Measurements from ENCODE around the gene EXPH5. TPM values are rescaled to one million over a fixed set of nuclear protein-coding genes. Genes with fewer than 3 reads are reported as not detected.

The EXPH5 gene
- polyA plus RNA-seq, 1 donor (not counting 4 experiments of a cell fraction or from before 2014, with no cell fraction given), result 11.7 TPM

DNA sequence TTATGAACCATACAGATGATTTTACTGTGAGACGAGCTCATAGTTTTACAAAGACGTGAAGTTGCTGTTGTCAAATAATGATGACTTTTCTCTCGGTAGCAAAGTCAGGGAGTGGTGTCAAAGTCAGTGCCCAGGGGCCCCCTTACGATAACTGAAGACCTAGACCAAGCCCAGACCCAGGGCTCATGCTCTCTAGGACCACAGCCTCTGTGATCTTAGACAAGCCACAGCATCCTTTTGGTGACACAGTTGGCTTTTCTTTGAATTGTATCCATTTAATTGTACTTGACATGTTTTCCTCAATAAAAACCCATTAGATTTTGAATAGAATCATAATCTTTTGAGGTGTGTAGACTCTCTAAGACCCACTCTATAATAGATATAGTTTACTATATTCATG, 77.4 kb downstream of the EXPH5 start:
- FAIRE-seq (no peak), DNase-seq (ENCODE audit: low read depth, low spot score) (no peak)
- no peak overlapping the region for H3K4me2 ChIP-seq (ENCODE audit: control insufficient read depth, extremely low read depth, insufficient read depth, low read depth, low read length)
- H2AFZ ChIP-seq (ENCODE audit: control insufficient read depth, low read length), result no peak overlapping the region
- H3K9me3 ChIP-seq (ENCODE audit: control insufficient read depth, low read depth, low read length), result no peaks in the 10 kb centered on the region
- no peaks in the 10 kb centered on the region for H3K9me1 ChIP-seq (ENCODE audit: control insufficient read depth, extremely low read depth, insufficient read depth, low read length)
- peaks cover 21% of the 10 kb centered on the region for H3K4me1 ChIP-seq (ENCODE audit: control insufficient read depth, extremely low read depth, insufficient read depth, low read length)
- dilution Hi-C loops (cut with MboI; ENCODE audit: extremely low pct_ligation_motif_present, low sequenced_read_pairs), result no loop called here
- TF ChIP-seq, protein P1, sequence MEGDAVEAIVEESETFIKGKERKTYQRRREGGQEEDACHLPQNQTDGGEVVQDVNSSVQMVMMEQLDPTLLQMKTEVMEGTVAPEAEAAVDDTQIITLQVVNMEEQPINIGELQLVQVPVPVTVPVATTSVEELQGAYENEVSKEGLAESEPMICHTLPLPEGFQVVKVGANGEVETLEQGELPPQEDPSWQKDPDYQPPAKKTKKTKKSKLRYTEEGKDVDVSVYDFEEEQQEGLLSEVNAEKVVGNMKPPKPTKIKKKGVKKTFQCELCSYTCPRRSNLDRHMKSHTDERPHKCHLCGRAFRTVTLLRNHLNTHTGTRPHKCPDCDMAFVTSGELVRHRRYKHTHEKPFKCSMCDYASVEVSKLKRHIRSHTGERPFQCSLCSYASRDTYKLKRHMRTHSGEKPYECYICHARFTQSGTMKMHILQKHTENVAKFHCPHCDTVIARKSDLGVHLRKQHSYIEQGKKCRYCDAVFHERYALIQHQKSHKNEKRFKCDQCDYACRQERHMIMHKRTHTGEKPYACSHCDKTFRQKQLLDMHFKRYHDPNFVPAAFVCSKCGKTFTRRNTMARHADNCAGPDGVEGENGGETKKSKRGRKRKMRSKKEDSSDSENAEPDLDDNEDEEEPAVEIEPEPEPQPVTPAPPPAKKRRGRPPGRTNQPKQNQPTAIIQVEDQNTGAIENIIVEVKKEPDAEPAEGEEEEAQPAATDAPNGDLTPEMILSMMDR (optimal IDR thresholded peaks at IDR 0.05 in 1 of 3, IDR thresholded peaks at IDR 0.05 in 1 of 3, conservative IDR thresholded peaks at IDR 0.05 in 1 of 3; ENCODE audit: extremely low read depth in 1 of 3, insufficient read depth in 2 of 3, low read length in 3 of 3), result no peak
- TF ChIP-seq EZH2 (IDR thresholded peaks at IDR 0.05; ENCODE audit: low read length), result no peak
- no peaks in the 10 kb centered on the region for H3K79me2 ChIP-seq (ENCODE audit: control insufficient read depth, insufficient read depth, low read length)
- H3K36me3 ChIP-seq (ENCODE audit: control insufficient read depth in 2 of 2, extremely low read depth in 1 of 2, insufficient read depth in 2 of 2, low read length in 2 of 2), result peaks cover 20 to 21% of the 10 kb centered on the region in 2 experiments
- no peak overlapping the region for H3K4me3 ChIP-seq (ENCODE audit: control insufficient read depth in 2 of 3, extremely low read depth in 1 of 3, insufficient read depth in 2 of 3, low read depth in 1 of 3, low read length in 3 of 3)
- no peak overlapping the region for H3K27ac ChIP-seq (ENCODE audit: control insufficient read depth, insufficient read depth, low read length)
- H4K20me1 ChIP-seq (ENCODE audit: control insufficient read depth, extremely low read depth, insufficient read depth, low read length), result no peaks in the 10 kb centered on the region
- no peak overlapping the region for H3K9ac ChIP-seq (ENCODE audit: control insufficient read depth, extremely low read depth, insufficient read depth, low read length)
- H3K27me3 ChIP-seq (ENCODE audit: control insufficient read depth, extremely low read depth, insufficient read depth, low read length), result no peaks in the 10 kb centered on the region

DNA sequence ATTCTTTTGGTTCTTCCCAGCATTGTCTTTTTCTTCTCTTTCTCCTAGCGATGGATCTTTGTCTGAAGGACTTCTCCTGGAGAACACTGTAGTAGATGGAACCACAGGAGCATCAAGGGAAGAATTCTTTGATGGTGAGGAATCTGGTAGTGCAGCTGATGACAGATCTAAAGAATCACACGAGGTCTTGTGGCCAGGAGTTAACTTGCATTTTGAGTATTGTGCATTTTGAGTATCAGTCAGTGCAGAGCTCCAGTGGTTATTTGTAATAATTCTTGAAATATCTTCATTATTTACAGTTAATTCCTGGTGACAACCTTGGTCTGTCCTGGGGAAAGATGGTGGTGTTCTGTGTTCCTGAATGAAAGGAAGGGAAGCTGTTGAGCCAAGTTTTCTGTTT, 80.9 kb downstream of the EXPH5 start:
- TF ChIP-seq EZH2 (IDR thresholded peaks at IDR 0.05; ENCODE audit: low read length), result no peak
- TF ChIP-seq, protein P1 (optimal IDR thresholded peaks at IDR 0.05 in 1 of 3, IDR thresholded peaks at IDR 0.05 in 1 of 3, conservative IDR thresholded peaks at IDR 0.05 in 1 of 3; ENCODE audit: extremely low read depth in 1 of 3, insufficient read depth in 2 of 3, low read length in 3 of 3), result no peak
- H3K27ac ChIP-seq (ENCODE audit: control insufficient read depth, insufficient read depth, low read length), result no peak overlapping the region
- H3K4me2 ChIP-seq (ENCODE audit: control insufficient read depth, extremely low read depth, insufficient read depth, low read depth, low read length), result peak overlapping the region; percentile 24
- H4K20me1 ChIP-seq (ENCODE audit: control insufficient read depth, extremely low read depth, insufficient read depth, low read length), result no peaks in the 10 kb centered on the region
- no peaks in the 10 kb centered on the region for H3K9me3 ChIP-seq (ENCODE audit: control insufficient read depth, low read depth, low read length)
- no peaks in the 10 kb centered on the region for H3K79me2 ChIP-seq (ENCODE audit: control insufficient read depth, insufficient read depth, low read length)
- H3K27me3 ChIP-seq (ENCODE audit: control insufficient read depth, extremely low read depth, insufficient read depth, low read length), result no peaks in the 10 kb centered on the region
- H3K9me1 ChIP-seq (ENCODE audit: control insufficient read depth, extremely low read depth, insufficient read depth, low read length), result no peaks in the 10 kb centered on the region
- peaks cover 31% of the 10 kb centered on the region for H3K4me1 ChIP-seq (ENCODE audit: control insufficient read depth, extremely low read depth, insufficient read depth, low read length)
- H3K36me3 ChIP-seq (ENCODE audit: control insufficient read depth in 2 of 2, extremely low read depth in 1 of 2, insufficient read depth in 2 of 2, low read length in 2 of 2), result peaks cover 14 to 17% of the 10 kb centered on the region in 2 experiments
- FAIRE-seq, result peak; percentile 36
- no peak overlapping the region for H2AFZ ChIP-seq (ENCODE audit: control insufficient read depth, low read length)
- H3K4me3 ChIP-seq (ENCODE audit: control insufficient read depth in 2 of 3, extremely low read depth in 1 of 3, insufficient read depth in 2 of 3, low read depth in 1 of 3, low read length in 3 of 3), result no peak overlapping the region
- H3K9ac ChIP-seq (ENCODE audit: control insufficient read depth, extremely low read depth, insufficient read depth, low read length), result no peak overlapping the region
- dilution Hi-C loops (cut with MboI; ENCODE audit: extremely low pct_ligation_motif_present, low sequenced_read_pairs), result no loop called here
- no peak for DNase-seq (ENCODE audit: low read depth, low spot score)

All from keratinocyte (primary cell).